IMR-90 (cell line): ENCODE measurements around the gene PLRG1. TPM values are rescaled to one million over a fixed set of nuclear protein-coding genes. Genes with fewer than 3 reads are reported as not detected.

ENCODE experiments used
- ATAC-seq: fragments of 200-7000 bp; cut with Tn5 transposase; 2 replicates; pipeline ENCODE4 v1.9.1; 2020; ENCODE audit warnings: low read depth, mild to moderate bottlenecking, moderate library complexity
- BruUV-seq: library from RNA; stranded (reverse); fragments of 400-500 nt; replicated peaks from 2 replicates; lab custom pipeline; 2021; lab: Mats Ljungman, UMichigan
- CTCF ChIA-PET: fragments of 300-600 bp; formaldehyde crosslinking; extraction: SDS; loops from one replicate; lab custom pipeline; 2021; ENCODE audit warnings: antibody characterized with exemption; lab: Yijun Ruan, JAX
- POLR2A ChIA-PET: fragments of 300-600 bp; sonication (Branson Sonifier 250); formaldehyde crosslinking; loops from one replicate; lab custom pipeline; 2022; ENCODE audit warnings: antibody characterized with exemption; ENCODE audit not compliant: unreplicated experiment; lab: Charles Lee
- DNase-seq: peaks from one replicate; pipeline ENCODE4 v3.0.0; 2013
- H2AFZ ChIP-seq: replicated peaks from 2 replicates; pipeline ENCODE3; 2013; ENCODE audit warnings: low read length, mild to moderate bottlenecking; ENCODE audit not compliant: poor library complexity
- H2AK5ac ChIP-seq: 2 replicates; pipeline ENCODE4 v1.6.1; 2013; ENCODE audit warnings: low read depth, low read length, inconsistent platforms
- H2AK9ac ChIP-seq: replicated peaks from 2 replicates; pipeline ENCODE3; 2013; ENCODE audit warnings: mild to moderate bottlenecking, low read depth, low read length, moderate library complexity; ENCODE audit not compliant: poor library complexity
- H2BK120ac ChIP-seq: 2 replicates; pipeline ENCODE4 v1.6.1; 2013; ENCODE audit warnings: low read depth, low read length, inconsistent platforms
- H2BK15ac ChIP-seq: 3 replicates; pipeline ENCODE4 v1.6.1; 2013; ENCODE audit warnings: low read depth, low read length, inconsistent platforms
- H2BK20ac ChIP-seq: 2 replicates; pipeline ENCODE4 v1.6.1; 2013; ENCODE audit warnings: low read depth, mild to moderate bottlenecking, inconsistent platforms, low read length, moderate library complexity
- H2BK5ac ChIP-seq: 2 replicates; pipeline ENCODE4 v1.6.1; 2013; ENCODE audit warnings: mild to moderate bottlenecking, low read depth, low read length, inconsistent platforms; ENCODE audit not compliant: poor library complexity, severe bottlenecking
- H3K14ac ChIP-seq: replicated peaks from 2 replicates; pipeline ENCODE4 v1.6.1; 2013; ENCODE audit warnings: low read depth, low read length, inconsistent platforms
- H3K18ac ChIP-seq: 2 replicates; pipeline ENCODE4 v1.6.1; 2013; ENCODE audit warnings: low read depth, low read length, control low read depth
- H3K23ac ChIP-seq: 2 replicates; pipeline ENCODE4 v1.6.1; 2013; ENCODE audit warnings: low read depth, low read length, inconsistent platforms
- H3K27ac ChIP-seq: 2 replicates; pipeline ENCODE4 v1.5.1; 2013; ENCODE audit warnings: mild to moderate bottlenecking, control low read depth, low read length; ENCODE audit not compliant: insufficient read depth
- H3K27me3 ChIP-seq: 2 replicates; pipeline ENCODE4 v1.6.1; 2013; ENCODE audit warnings: low read length; ENCODE audit not compliant: control insufficient read depth, insufficient read depth
- H3K36me3 ChIP-seq: 2 replicates; pipeline ENCODE4 v1.6.1; 2013; ENCODE audit warnings: low read length, mixed read lengths; ENCODE audit not compliant: control insufficient read depth, insufficient read depth
- H3K4ac ChIP-seq: 2 replicates; pipeline ENCODE4 v1.6.1; 2013; ENCODE audit warnings: low read depth, low read length, inconsistent platforms
- H3K4me1 ChIP-seq: 2 replicates; pipeline ENCODE4 v1.6.1; 2013; ENCODE audit warnings: low read length, mixed read lengths; ENCODE audit not compliant: control insufficient read depth, insufficient read depth
- H3K4me2 ChIP-seq: 2 replicates; pipeline ENCODE4 v1.6.1; 2013; ENCODE audit warnings: low read depth, mild to moderate bottlenecking, control low read depth, low read length, moderate library complexity
- H3K4me3 ChIP-seq: 2 replicates; pipeline ENCODE4 v1.5.1; 2013; ENCODE audit warnings: low read depth, mild to moderate bottlenecking, control low read depth, low read length, moderate library complexity; ENCODE audit not compliant: insufficient read depth
- H3K56ac ChIP-seq: 2 replicates; pipeline ENCODE4 v1.6.1; 2013; ENCODE audit warnings: low read length, inconsistent platforms; ENCODE audit not compliant: insufficient read depth; ENCODE audit errors: extremely low read depth
- H3K79me1 ChIP-seq, 2 experiments: 2 replicates each; pipeline ENCODE4 v1.6.1; 2013; ENCODE audit warnings: low read length in 2 of 2, inconsistent platforms in 1 of 2, low read depth in 1 of 2
- H3K9ac ChIP-seq: 2 replicates; pipeline ENCODE4 v1.6.1; 2013; ENCODE audit warnings: low read depth, low read length, control low read depth
- H3K9me1 ChIP-seq: 2 replicates; pipeline ENCODE4 v1.6.1; 2013; ENCODE audit warnings: low read length, inconsistent platforms; ENCODE audit not compliant: insufficient read depth
- H3K9me3 ChIP-seq: 2 replicates; pipeline ENCODE4 v1.6.1; 2013; ENCODE audit warnings: low read length; ENCODE audit not compliant: control insufficient read depth, insufficient read depth
- H4K20me1 ChIP-seq: 2 replicates; pipeline ENCODE4 v1.6.1; 2013; ENCODE audit warnings: low read length, inconsistent platforms; ENCODE audit not compliant: insufficient read depth
- H4K5ac ChIP-seq: 2 replicates; pipeline ENCODE4 v1.6.1; 2013; ENCODE audit warnings: mild to moderate bottlenecking, low read depth, low read length, control low read depth
- H4K8ac ChIP-seq, 2 experiments: 2 replicates each; pipeline ENCODE4 v1.6.1; 2013; ENCODE audit warnings: low read depth in 2 of 2, low read length in 2 of 2, control low read depth in 1 of 2, inconsistent platforms in 1 of 2
- H4K91ac ChIP-seq: 2 replicates; pipeline ENCODE4 v1.6.1; 2013; ENCODE audit warnings: low read depth, low read length, inconsistent platforms; ENCODE audit not compliant: insufficient read depth
- BHLHE40 ChIP-seq: fragments of 150-350 bp; IDR thresholded peaks from 2 replicates; pipeline ENCODE4 v1.6.1; 2016; ENCODE audit warnings: mild to moderate bottlenecking, low read depth, low read length
- CHD1 ChIP-seq: IDR thresholded peaks from 2 replicates; pipeline ENCODE4 v1.6.1; 2012; ENCODE audit warnings: low read depth, low read length, improper control_type of control experiment
- FOS ChIP-seq: fragments of 150-350 bp; IDR thresholded peaks from 2 replicates; pipeline ENCODE4 v1.6.1; 2016; ENCODE audit warnings: low read depth, low read length
- MXI1 ChIP-seq: IDR thresholded peaks from 2 replicates; pipeline ENCODE4 v1.6.1; 2012; ENCODE audit warnings: low read depth, mild to moderate bottlenecking, low read length, moderate library complexity, borderline replicate concordance
- POLR2A ChIP-seq: IDR thresholded peaks from 2 replicates; pipeline ENCODE4 v1.6.1; 2012; ENCODE audit warnings: mild to moderate bottlenecking, low read depth, low read length
- RCOR1 ChIP-seq: IDR thresholded peaks from 2 replicates; pipeline ENCODE4 v1.6.1; 2012; ENCODE audit warnings: mild to moderate bottlenecking, low read length, improper control_type of control experiment; ENCODE audit not compliant: insufficient replicate concordance
- USF2 ChIP-seq: fragments of 150-350 bp; IDR thresholded peaks from 2 replicates; pipeline ENCODE4 v1.6.1; 2017; ENCODE audit warnings: mild to moderate bottlenecking, antibody characterized with exemption, low read length, low read depth
- WGBS, 2 experiments: methylation state at CpG; one replicate each; pipeline versions ENCODE4 v1.1.5 to v1.1.7; 2013; ENCODE audit warnings: missing lambda C conversion rate in 2 of 2; ENCODE audit not compliant: insufficient read length in 1 of 2; ENCODE audit errors: extremely low coverage in 2 of 2; 5-methylcytosine and 5-hydroxymethylcytosine counted together
- dilution Hi-C: fragments of 300-500 bp; cut with HindIII; formaldehyde crosslinking; loops from one replicate; pipeline ENCODE4 v1.14.3; 2018; ENCODE audit warnings: low sequenced_read_pairs; ENCODE audit not compliant: unreplicated experiment
- in situ Hi-C: fragments of 300-500 bp; cut with MboI; formaldehyde crosslinking; loops from 3 replicates; pipeline ENCODE4 v1.14.3; 2019; ENCODE audit warnings: low sequenced_read_pairs, inconsistent platforms, mixed read lengths
- intact Hi-C: fragments of 100-400 bp; cut with micrococcal nuclease; formaldehyde crosslinking; loops from 2 replicates; pipeline ENCODE4 v1.10.0; 2022
- polyA plus RNA-seq, 3 experiments: library from polyadenylated mRNA; depleted of rRNA; stranded (reverse); fragments of >200 nt; gene quantifications; 2 replicates each; pipeline ENCODE4 v1.2.3, GENCODE V29; 2012; ENCODE audit warnings: low replicate concordance in 1 of 3
- total RNA-seq: library from RNA; depleted of rRNA; stranded (reverse); fragments of >200 nt; gene quantifications from 2 replicates; pipeline ENCODE4 v1.2.3, GENCODE V29; 2012

Gene PLRG1
- total and polyA plus RNA-seq, 2 of the 4 experiments (the other 2 are of a cell fraction): 76.1 to 200 TPM

GRCh38 chr4:154588198-154588597 is 38.0 kb upstream of the PLRG1 start:
- Histone ChIP-seq H4K20me1 (no peaks in the 10 kb centered on the region), H2BK5ac (no peak overlapping the region), H2BK20ac (no peak overlapping the region), H2BK120ac (no peak overlapping the region), H3K4ac (no peak overlapping the region), H4K91ac (no peak overlapping the region), H3K23ac (no peak overlapping the region), H3K27ac (no peak overlapping the region), H3K4me1 (no peaks in the 10 kb centered on the region), H4K8ac (no peak overlapping the region), H3K9ac (no peak overlapping the region), H2AK9ac (no peak overlapping the region), H3K9me1 (no peaks in the 10 kb centered on the region), H3K27me3 (no peaks in the 10 kb centered on the region), H3K9me3 (no peaks in the 10 kb centered on the region), H3K18ac (no peak overlapping the region), H2AFZ (no peak overlapping the region), H2BK15ac (no peak overlapping the region), H3K79me1 (no peaks in the 10 kb centered on the region), H3K14ac (no peak overlapping the region), H3K4me2 (no peak overlapping the region), H2AK5ac (no peak overlapping the region), H3K4me3 (no peak overlapping the region), H3K36me3 (no peaks in the 10 kb centered on the region), H3K56ac (no peak overlapping the region), H4K5ac (no peak overlapping the region)
- whole genome bisulfite sequencing, 2 experiments: no CpG with 5 or more reads among the region's 2 CpGs
- intact Hi-C loops (no loop called here), in situ Hi-C loops (no loop called here), dilution Hi-C loops (no loop called here)
- DNase-seq: no peak
- no TSS peak for BruUV-seq
- POLR2A ChIA-PET: no interaction called here
- TF ChIP-seq POLR2A (no peak), FOS (no peak), RCOR1 (no peak), USF2 (no peak), BHLHE40 (no peak), MXI1 (no peak), CHD1 (no peak)
- ATAC-seq: no peak
- CTCF ChIA-PET: interaction anchor here (0.6 to 1.4 kb wide), 2 partner anchors 29 to 369 kb away, joined by 3 to 4 read pairs; no protein-coding TSS in a partner anchor
